ENCODE data around the gene RBM38. TPM values are rescaled to one million over a fixed set of nuclear protein-coding genes. Genes with fewer than 3 reads are reported as not detected.

Gene RBM38
- total and polyA plus RNA-seq, 9 of the 15 experiments (the other 6 are each of a cell fraction or from before 2014, with no cell fraction given): 0.28 to 82.4 (median 33.2) TPM

DNA sequence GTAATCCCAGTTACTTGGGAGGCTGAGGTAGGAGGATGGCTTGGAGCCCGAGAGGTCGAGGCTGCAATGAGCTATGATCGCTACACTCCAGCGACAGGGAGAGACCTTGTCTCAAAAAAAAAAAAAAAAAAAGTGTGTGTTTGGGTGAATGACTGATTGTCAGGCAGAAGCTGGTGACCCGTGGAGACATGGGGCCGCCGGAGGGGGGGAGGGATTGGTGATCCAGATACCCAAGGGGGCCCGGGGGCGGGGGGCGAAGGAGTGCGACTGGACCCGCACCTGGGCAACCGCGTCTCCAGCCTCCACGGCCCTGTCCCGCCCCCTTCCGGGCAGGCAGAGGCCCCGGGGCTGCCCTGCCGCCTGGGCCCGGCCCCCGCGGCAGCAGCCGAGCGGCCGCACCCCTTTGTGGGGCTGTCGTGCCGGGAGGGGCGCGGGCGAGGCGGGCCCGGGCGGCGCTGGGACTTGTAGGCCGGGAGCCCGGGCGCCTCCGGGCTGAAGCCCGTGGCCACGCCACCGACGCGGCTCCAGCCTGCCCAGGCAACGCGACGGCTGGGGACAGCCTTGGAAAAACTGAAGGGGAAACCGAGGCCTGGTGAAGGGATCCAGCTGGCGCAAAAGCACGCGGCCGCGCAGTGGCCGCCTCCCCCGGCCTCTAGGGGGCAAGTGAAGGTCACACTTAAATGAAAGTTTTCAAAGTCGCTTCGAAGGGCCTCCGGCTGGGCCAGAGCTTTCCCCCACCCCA, 2.1 kb upstream of the RBM38 start (continued):
- TF ChIP-seq MAZ (CRISPR knock-in tag; conservative IDR thresholded peaks at IDR 0.05 in 1 of 2, IDR thresholded peaks at IDR 0.05 in 1 of 2): peak in 1 of 2 experiments; percentile 86; a peak in 2 of 4 replicates
- no peak for TF ChIP-seq ZNF197 (CRISPR knock-in tag; IDR thresholded peaks at IDR 0.05; ENCODE audit: low read depth)
- no peak for TF ChIP-seq ZZZ3 (IDR thresholded peaks at IDR 0.05)
- TF ChIP-seq, protein P1, sequence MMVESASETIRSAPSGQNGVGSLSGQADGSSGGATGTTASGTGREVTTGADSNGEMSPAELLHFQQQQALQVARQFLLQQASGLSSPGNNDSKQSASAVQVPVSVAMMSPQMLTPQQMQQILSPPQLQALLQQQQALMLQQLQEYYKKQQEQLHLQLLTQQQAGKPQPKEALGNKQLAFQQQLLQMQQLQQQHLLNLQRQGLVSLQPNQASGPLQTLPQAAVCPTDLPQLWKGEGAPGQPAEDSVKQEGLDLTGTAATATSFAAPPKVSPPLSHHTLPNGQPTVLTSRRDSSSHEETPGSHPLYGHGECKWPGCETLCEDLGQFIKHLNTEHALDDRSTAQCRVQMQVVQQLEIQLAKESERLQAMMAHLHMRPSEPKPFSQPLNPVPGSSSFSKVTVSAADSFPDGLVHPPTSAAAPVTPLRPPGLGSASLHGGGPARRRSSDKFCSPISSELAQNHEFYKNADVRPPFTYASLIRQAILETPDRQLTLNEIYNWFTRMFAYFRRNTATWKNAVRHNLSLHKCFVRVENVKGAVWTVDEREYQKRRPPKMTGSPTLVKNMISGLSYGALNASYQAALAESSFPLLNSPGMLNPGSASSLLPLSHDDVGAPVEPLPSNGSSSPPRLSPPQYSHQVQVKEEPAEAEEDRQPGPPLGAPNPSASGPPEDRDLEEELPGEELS (CRISPR knock-in tag; IDR thresholded peaks at IDR 0.05; ENCODE audit: borderline replicate concordance): no peak
- TF ChIP-seq, protein P2, sequence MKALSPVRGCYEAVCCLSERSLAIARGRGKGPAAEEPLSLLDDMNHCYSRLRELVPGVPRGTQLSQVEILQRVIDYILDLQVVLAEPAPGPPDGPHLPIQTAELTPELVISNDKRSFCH (CRISPR knock-in tag; IDR thresholded peaks at IDR 0.05): no peak
- TF ChIP-seq, protein P2 (tag; IDR thresholded peaks at IDR 0.05): no peak; the same call in 1 of the 2 replicates
- TF ChIP-seq GABPB2 (CRISPR knock-in tag; conservative IDR thresholded peaks at IDR 0.05): no peak
- no peak for TF ChIP-seq NFIC (IDR thresholded peaks at IDR 0.05)
- no peak for TF ChIP-seq U2AF1 (optimal IDR thresholded peaks at IDR 0.05; ENCODE audit: low read depth, low read length)
- peak; percentile 47 for TF ChIP-seq CUX1 (CRISPR knock-in tag; IDR thresholded peaks at IDR 0.05)
- TF ChIP-seq YY1 (IDR thresholded peaks at IDR 0.05; ENCODE audit: borderline replicate concordance in 1 of 3, control insufficient read depth in 1 of 3, extremely low read depth in 1 of 3, insufficient read depth in 3 of 3, insufficient read length in 1 of 3, insufficient replicate concordance in 2 of 3, low read depth in 1 of 3, low read length in 2 of 3): peak in 2 of 3 experiments; percentile 39 to 51
- no peak for TF ChIP-seq TAF7 (tag; IDR thresholded peaks at IDR 0.05)
- TF ChIP-seq, protein P3, sequence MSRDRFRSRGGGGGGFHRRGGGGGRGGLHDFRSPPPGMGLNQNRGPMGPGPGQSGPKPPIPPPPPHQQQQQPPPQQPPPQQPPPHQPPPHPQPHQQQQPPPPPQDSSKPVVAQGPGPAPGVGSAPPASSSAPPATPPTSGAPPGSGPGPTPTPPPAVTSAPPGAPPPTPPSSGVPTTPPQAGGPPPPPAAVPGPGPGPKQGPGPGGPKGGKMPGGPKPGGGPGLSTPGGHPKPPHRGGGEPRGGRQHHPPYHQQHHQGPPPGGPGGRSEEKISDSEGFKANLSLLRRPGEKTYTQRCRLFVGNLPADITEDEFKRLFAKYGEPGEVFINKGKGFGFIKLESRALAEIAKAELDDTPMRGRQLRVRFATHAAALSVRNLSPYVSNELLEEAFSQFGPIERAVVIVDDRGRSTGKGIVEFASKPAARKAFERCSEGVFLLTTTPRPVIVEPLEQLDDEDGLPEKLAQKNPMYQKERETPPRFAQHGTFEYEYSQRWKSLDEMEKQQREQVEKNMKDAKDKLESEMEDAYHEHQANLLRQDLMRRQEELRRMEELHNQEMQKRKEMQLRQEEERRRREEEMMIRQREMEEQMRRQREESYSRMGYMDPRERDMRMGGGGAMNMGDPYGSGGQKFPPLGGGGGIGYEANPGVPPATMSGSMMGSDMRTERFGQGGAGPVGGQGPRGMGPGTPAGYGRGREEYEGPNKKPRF (IDR thresholded peaks at IDR 0.05; ENCODE audit: low read depth, low read length): no peak
- peak; percentile 93 for TF ChIP-seq CCNT2 (IDR thresholded peaks at IDR 0.05; ENCODE audit: borderline replicate concordance, extremely low read depth, insufficient read length, low read depth, low read length)
- 0 out of 2 replicates have a peak, but pooled peaks have one; percentile 4 for TF ChIP-seq BHLHE40 (IDR thresholded peaks at IDR 0.05; ENCODE audit: low read length)
- TF ChIP-seq HNRNPL (IDR thresholded peaks at IDR 0.05; ENCODE audit: low read depth, low read length): peak; percentile 85
